ENCODE data around the gene GPR132.
A peak's percentile ranks its signal among the peaks of the same experiment; 100 is the strongest.
"Not testable (repeated sequence)": the region's sequence is repeated elsewhere in the genome, so short reads cannot be mapped to it uniquely, and the experiment has no call there.

The GPR132 gene

GRCh38 chr14:105065280-105066228, at the start of gene GPR132:
Gene GPR132 (minus strand): TSS chr14:105065430. CDS start chr14:105055420, 10,010 bp downstream.
- peak; percentile 96 for DNase-seq

DNA sequence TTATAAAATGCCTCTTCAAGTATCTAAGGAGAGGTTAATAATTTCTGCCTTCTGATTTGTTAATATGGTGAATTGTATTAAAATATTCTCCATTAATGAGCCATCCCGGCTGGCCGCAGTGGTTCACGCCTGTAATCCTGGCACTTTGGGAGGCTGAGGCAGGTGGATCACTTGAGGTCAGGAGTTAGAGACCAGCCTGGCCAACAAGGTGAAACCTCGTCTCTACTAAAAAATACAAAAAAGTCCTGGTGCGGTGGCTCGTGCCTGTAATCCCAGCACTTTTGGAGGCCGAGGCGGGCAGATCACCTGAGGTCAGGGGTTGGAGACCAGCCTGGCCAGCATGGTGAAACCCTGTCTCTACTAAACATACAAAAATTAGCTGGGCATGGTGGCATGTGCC, 44.0 kb upstream of the GPR132 start:
- DNase-seq, result not testable (repeated sequence)

GRCh38 chr14:105108516-105108864, 43.3 kb upstream of the GPR132 start:
- DNase-seq, result no peak

DNA sequence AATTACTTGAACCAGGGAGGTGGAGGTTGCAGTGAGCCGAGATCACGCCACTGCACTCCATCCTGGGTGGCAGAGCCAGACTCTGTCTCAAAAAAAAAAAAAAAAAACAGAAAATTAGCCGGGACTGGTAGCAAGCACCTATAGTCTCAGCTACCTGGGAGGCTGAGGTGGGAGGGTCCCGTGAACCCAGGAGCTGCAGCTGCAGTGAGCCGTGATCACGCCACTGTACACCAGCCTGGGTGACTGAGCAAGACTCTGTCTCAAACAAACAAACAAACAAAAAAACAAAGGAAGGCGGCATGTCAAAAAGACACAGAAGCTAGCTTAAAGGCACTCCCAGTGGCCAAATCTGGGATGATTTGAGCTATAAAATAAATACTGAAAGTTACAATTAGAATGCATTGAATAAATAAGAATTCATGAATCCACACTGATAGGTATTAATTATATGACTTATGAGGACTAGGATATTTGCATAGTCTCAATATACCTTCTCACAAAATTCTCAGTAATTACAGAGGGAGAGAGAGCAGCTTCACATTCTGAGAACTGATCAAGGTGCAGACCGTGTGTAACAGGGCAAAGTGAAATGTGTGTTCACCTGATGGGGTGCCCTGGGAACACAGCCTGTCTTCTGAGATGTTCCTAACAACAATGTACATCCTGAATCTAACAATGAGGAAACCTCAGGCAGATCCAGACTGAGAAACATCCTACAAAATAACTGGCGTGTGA, 42.7 kb upstream of the GPR132 start:
- DNase-seq, result no peak

DNA sequence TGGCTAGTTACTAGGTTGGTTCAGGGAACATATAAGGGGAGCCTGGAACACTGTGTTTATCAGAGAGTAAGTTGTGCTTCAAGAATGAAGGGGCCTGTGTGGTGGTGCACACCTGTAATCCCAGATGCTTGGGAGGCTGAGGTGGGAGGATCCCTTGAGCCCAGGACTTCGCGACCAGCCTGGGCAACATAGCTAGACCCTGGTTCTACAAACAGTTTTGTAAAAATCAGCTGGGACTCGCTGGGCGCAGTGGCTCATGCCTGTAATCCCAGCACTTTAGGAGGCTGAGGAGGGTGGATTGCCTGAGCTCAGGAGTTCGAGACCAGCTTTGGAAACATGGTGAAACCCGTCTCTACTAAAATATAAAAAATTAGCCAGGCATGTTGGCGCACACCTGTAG, 42.1 kb upstream of the GPR132 start:
- DNase-seq, result no peak

DNA sequence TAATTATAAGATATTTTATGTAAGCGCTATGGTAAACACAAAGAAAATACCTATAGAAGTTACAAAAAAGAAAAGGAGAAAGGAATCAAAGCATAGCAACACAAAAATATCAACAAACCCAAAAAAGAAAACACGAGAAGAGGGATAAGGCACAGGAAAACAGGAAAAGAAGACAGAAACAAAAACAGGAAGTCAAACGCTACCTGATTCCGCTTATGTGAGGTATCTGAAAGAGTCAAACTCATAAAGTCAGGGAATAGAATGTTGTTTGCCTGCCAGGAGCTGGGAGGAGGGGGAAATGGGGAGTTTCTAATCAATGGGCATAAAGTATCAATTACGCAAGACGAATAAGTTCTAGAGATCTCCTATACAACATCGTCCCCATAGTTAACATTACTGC, 39.9 kb upstream of the GPR132 start:
- DNase-seq, result no peak

GRCh38 chr14:105102893-105103292, 37.7 kb upstream of the GPR132 start:
- no peak for DNase-seq

GRCh38 chr14:105102361-105102870, 37.2 kb upstream of the GPR132 start:
- DNase-seq, result no peak

DNA sequence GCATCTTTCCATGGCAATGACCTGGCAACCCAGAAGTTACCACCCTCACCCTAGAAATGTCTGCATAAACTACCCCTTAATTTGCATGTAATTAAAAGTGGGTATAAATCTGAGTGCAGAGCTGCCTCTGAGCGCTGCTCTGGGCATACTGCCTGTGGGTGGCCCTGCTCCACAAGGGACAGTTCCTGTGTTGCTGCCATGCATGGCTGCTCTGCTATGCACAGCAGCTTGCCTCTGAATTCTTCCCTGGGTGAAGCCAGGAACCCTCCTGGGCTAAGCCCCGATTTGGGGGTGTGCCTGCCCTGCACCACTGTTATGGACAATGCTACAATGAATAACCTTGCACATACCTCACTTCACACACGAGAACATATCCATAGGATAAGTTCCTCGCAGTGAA, 35.7 kb upstream of the GPR132 start:
- DNase-seq, result no peak

GRCh38 chr14:105099778-105100177, 34.5 kb upstream of the GPR132 start:
- DNase-seq, result no peak

GRCh38 chr14:105098316-105098715, 33.1 kb upstream of the GPR132 start:
- DNase-seq, result no peak

GRCh38 chr14:105097794-105098127, 32.5 kb upstream of the GPR132 start:
- no peak for DNase-seq

GRCh38 chr14:105096206-105096875, 31.1 kb upstream of the GPR132 start:
- no peak for DNase-seq

DNA sequence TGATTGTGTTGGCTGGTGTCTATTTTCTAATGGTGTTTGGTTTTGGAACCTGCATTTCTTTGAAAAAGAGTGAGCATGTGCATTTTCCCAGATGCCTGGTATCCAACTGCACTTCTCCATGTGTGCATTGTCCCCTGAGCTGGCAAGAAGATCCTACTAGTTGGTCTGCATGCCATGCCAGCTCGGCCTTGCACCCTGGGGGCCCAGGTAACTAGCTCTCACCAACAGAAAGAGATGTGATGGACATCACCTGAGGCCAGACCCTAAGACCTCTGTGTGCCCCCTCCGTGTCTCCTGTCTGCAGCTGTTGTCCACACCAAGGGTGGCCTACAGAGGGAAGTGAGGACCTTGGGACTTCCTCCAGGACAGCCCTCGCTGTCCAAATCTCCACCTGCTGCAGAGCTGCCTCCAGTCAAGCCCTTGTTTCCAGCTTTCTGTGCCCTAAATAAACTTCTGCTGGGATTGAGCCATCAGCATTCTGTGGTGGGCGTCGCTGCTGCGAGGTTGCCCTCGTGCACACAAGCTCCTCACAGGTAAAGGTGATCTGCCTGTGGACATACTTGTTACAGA, 30.1 kb upstream of the GPR132 start:
- no peak for DNase-seq

GRCh38 chr14:105094193-105094907, 29.1 kb upstream of the GPR132 start:
- DNase-seq, result no peak

- DNase-seq, result peak; percentile 80
These were observed 28.4 kb upstream of the GPR132 start for GRCh38 chr14:105093431-105094192.

- peak; percentile 68 for DNase-seq
These were observed 27.8 kb upstream of the GPR132 start for GRCh38 chr14:105093038-105093430.

DNA sequence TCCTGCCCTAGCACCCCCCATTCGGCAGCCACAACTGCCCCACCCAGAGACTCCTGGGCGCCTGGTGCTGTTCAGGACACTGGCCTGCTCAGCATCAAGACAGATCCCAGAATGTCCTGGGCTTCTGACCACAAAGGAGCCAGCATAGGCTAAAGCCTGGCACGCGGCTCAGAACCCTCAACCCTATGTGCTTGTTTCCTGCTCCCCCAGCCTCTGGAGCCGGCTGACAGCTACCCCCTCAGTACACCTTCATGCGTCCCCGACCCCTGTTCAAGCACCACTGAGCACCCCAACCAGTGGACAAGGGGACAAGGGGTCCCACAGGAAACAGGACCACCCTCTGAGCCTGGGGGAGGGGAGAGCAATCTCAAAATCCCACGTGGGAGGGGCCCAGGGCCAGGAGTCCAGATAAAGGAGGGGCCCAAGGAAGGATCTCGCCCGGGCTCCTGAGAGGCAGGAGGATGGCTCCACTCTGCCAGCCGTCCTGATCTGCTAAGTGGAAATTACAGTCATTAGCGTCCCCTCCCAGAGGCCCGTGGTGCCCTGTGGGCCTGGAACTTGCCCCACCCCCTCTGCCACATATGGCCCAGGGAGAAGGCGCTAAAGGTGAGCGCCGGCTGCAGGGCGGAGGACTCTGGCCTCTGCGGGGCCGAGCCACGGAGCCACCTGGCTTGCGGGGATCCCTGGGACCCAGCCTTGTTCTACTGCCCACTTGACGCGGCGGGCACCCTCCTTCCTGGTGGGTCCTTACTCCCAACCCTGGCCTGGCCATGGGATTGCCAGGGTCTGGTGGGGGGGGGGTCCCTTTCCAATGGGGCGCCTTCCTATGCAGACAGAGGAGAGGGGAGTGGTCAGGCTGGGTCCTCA, 27.2 kb upstream of the GPR132 start:
- no peak for DNase-seq

- DNase-seq, result no peak
These were observed 26.4 kb upstream of the GPR132 start for GRCh38 chr14:105091517-105092170.

DNA sequence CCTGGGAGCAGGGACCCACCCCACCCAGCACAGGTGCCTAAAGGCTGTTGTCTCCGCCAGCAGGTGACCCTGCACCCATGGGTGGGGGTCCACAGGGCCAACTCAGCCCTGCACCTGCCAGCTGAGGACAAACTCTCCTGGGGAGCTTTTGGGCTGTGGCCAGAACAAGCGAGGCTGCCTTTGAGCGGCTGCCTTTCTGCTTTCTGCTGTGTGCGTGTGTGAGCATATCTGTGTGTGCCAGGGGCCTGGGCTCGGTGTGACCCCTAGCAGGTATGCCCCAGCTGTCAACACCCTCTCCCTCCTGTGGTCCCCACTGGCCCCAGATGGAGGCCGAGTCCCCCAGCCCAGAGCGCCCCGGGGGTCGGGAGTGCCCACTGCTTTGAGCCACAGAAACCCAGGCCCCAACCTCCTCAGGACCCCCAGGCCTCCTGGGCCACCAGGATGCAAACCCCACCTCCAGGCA, 25.9 kb upstream of the GPR132 start:
- no peak for DNase-seq

Data from activated CD4-positive, alpha-beta T cell treated with anti-CD3 and anti-CD28 coated beads, Interleukin-2, Interleukin-6, amounts not matched to agents 100 ng/mL and 50 ng/mL, durations not matched to agents 16 hours and 8 hours (primary cell).